ENCODE data around the gene FILIP1L. TPM values are rescaled to one million over a fixed set of nuclear protein-coding genes. Genes with fewer than 3 reads are reported as not detected.

The FILIP1L gene
- polyA plus RNA-seq, 1 of the 3 experiments (the other 2 are of a cell fraction) = 26.8 TPM

DNA sequence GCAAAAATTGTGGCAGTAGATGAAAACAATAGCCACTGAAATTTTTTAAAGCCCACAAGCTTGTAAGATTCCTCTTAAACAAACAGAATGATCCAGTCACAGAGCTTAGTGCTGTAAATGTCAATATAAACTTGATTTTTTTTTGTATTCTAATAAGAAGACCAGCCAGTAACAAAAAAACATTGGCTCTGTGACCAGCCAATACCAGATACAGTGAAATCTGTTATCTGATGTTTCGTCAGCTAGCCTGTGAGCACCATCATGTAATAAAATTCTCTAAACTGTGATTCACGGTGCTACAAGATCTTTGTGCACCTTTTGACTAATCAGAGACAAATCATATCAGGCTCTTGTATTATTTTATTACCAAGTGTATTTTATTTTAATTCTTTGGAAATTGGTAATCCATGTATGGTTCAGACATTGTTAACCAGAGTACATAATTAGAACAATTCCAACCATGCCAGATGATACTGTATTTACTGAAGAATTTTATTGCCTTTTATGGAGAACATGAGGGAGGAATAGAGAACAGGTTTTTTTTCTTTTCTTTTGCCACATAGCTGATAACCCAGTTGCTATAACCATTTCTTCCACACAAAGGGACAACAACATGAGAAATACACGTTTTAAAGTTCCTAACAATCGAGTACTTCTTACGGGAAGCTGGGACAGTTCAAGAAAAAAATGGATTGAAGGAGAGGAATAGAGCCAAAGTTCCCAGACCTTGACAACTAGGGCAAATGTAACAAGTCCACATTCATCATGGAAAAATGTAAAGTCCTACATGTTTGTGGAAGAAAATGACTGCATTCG, 71.9 kb downstream of the FILIP1L start (continued):
- peak; percentile 61; the same call in 1 of the 2 replicates for TF ChIP-seq NFIC (IDR thresholded peaks at IDR 0.05; ENCODE audit: borderline replicate concordance)

DNA sequence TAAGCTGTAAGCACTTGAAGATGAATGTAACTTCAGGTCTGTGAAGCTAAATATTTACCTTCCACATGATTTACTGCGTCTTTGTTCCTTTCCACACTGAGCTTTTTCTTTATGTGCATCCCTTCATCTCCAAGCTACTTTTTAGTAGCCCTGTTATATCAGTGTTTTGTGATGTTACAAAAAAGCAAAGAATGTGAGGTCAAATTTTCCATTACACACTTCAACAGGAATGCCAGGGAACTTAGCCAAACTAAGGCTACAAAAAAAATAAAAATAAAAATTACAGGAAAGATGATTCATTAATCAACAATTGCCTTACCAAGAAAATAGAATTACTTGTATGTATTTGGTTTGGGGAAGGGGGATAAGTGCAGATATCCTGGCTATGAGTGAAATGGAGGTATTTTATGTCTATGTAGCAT, 73.0 kb downstream of the FILIP1L start:
- Histone ChIP-seq H3K79me2 (ENCODE audit: insufficient read depth) (no peaks in the 10 kb centered on the region), H3F3A (replicated peaks; ENCODE audit: insufficient read depth) (peaks cover 31% of the 10 kb centered on the region), H3K4me1 (ENCODE audit: control insufficient read depth in 1 of 2, insufficient read depth in 2 of 2, low read depth in 1 of 2, low read length in 1 of 2) (peaks cover 15 to 23% of the 10 kb centered on the region in 2 experiments), H3K9me2 (no peaks in the 10 kb centered on the region), H3K27me3 (ENCODE audit: insufficient read depth) (no peaks in the 10 kb centered on the region), H3K9me3 (no peaks in the 10 kb centered on the region), H2AFZ (ENCODE audit: low read depth) (peak overlapping the region; percentile 32), H3K4me2 (peak overlapping the region; percentile 67), H3K36me3 (replicated peaks in 1 of 2; ENCODE audit: control insufficient read depth in 1 of 2, insufficient read depth in 2 of 2, low read length in 1 of 2) (no peaks in the 10 kb centered on the region), H3K4me3 (ENCODE audit: low read depth in 2 of 2, low read length in 1 of 2) (peak overlapping the region in 1 of 2 experiments; percentile 38; a peak in 2 of 4 replicates), H3K9ac (peak overlapping the region; percentile 70), H4K20me1 (ENCODE audit: insufficient read depth) (no peaks in the 10 kb centered on the region), H3K27ac (ENCODE audit: low read depth in 2 of 2, low read length in 1 of 2) (peak overlapping the region; percentile 92 to 99)
- ChIA-PET CTCF (interaction anchor here (1.3 kb wide), 1 partner anchor 198 kb away, joined by 5 read pairs; no protein-coding TSS in a partner anchor), POLR2A (no interaction called here)
- DNase-seq = no peak
- WGBS (ENCODE audit: low lambda C conversion rate) = 26% methylated on average over 1 of the region's 1 CpG
- TF ChIP-seq FOXM1 (IDR thresholded peaks at IDR 0.05; ENCODE audit: low read depth) (peak; percentile 70), MXI1 (IDR thresholded peaks at IDR 0.05; ENCODE audit: low read depth, low read length) (no peak), RXRA (IDR thresholded peaks at IDR 0.05; ENCODE audit: borderline replicate concordance, low read depth) (peak; percentile 69; the same call in 1 of the 2 replicates), TEAD4 (IDR thresholded peaks at IDR 0.05; ENCODE audit: borderline replicate concordance, insufficient read depth) (peak; percentile 95), RCOR1 (IDR thresholded peaks at IDR 0.05; ENCODE audit: low read length) (no peak), ELF1 (IDR thresholded peaks at IDR 0.05) (no peak), JUND (IDR thresholded peaks at IDR 0.05) (peak; percentile 97), EP300 (IDR thresholded peaks at IDR 0.05; ENCODE audit: borderline replicate concordance in 1 of 2, low read depth in 1 of 2, low read length in 1 of 2) (peak; percentile 59 to 97), TCF12 (IDR thresholded peaks at IDR 0.05) (peak; percentile 93), CHD2 (IDR thresholded peaks at IDR 0.05; ENCODE audit: low read length, partially characterized antibody) (no peak), POLR2AphosphoS5 (IDR thresholded peaks at IDR 0.05; ENCODE audit: low read depth, low read length) (peak; percentile 68; the same call in 1 of the 2 replicates), SMC3 (IDR thresholded peaks at IDR 0.05; ENCODE audit: low read depth, low read length) (no peak), FOSL2 (IDR thresholded peaks at IDR 0.05; ENCODE audit: borderline replicate concordance, low read depth) (peak; percentile 88; the same call in 1 of the 2 replicates), SIN3A (IDR thresholded peaks at IDR 0.05; ENCODE audit: borderline replicate concordance, low read depth, low read length) (no peak), FOXJ3 (CRISPR knock-in tag; IDR thresholded peaks at IDR 0.05) (no peak), MEF2A (IDR thresholded peaks at IDR 0.05; ENCODE audit: borderline replicate concordance, low read depth) (peak; percentile 76; the same call in 1 of the 2 replicates), RFX5 (IDR thresholded peaks at IDR 0.05; ENCODE audit: low read length) (no peak), YY1 (IDR thresholded peaks at IDR 0.05; ENCODE audit: low read depth) (peak; percentile 66; the same call in 1 of the 2 replicates)
- TF ChIP-seq, protein P1, sequence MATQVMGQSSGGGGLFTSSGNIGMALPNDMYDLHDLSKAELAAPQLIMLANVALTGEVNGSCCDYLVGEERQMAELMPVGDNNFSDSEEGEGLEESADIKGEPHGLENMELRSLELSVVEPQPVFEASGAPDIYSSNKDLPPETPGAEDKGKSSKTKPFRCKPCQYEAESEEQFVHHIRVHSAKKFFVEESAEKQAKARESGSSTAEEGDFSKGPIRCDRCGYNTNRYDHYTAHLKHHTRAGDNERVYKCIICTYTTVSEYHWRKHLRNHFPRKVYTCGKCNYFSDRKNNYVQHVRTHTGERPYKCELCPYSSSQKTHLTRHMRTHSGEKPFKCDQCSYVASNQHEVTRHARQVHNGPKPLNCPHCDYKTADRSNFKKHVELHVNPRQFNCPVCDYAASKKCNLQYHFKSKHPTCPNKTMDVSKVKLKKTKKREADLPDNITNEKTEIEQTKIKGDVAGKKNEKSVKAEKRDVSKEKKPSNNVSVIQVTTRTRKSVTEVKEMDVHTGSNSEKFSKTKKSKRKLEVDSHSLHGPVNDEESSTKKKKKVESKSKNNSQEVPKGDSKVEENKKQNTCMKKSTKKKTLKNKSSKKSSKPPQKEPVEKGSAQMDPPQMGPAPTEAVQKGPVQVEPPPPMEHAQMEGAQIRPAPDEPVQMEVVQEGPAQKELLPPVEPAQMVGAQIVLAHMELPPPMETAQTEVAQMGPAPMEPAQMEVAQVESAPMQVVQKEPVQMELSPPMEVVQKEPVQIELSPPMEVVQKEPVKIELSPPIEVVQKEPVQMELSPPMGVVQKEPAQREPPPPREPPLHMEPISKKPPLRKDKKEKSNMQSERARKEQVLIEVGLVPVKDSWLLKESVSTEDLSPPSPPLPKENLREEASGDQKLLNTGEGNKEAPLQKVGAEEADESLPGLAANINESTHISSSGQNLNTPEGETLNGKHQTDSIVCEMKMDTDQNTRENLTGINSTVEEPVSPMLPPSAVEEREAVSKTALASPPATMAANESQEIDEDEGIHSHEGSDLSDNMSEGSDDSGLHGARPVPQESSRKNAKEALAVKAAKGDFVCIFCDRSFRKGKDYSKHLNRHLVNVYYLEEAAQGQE (IDR thresholded peaks at IDR 0.05; ENCODE audit: low read depth, low read length) = no peak
- TF ChIP-seq, protein P2, sequence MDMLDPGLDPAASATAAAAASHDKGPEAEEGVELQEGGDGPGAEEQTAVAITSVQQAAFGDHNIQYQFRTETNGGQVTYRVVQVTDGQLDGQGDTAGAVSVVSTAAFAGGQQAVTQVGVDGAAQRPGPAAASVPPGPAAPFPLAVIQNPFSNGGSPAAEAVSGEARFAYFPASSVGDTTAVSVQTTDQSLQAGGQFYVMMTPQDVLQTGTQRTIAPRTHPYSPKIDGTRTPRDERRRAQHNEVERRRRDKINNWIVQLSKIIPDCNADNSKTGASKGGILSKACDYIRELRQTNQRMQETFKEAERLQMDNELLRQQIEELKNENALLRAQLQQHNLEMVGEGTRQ (IDR thresholded peaks at IDR 0.05; ENCODE audit: borderline replicate concordance, low read depth, low read length) = no peak
- TF ChIP-seq, protein P3, sequence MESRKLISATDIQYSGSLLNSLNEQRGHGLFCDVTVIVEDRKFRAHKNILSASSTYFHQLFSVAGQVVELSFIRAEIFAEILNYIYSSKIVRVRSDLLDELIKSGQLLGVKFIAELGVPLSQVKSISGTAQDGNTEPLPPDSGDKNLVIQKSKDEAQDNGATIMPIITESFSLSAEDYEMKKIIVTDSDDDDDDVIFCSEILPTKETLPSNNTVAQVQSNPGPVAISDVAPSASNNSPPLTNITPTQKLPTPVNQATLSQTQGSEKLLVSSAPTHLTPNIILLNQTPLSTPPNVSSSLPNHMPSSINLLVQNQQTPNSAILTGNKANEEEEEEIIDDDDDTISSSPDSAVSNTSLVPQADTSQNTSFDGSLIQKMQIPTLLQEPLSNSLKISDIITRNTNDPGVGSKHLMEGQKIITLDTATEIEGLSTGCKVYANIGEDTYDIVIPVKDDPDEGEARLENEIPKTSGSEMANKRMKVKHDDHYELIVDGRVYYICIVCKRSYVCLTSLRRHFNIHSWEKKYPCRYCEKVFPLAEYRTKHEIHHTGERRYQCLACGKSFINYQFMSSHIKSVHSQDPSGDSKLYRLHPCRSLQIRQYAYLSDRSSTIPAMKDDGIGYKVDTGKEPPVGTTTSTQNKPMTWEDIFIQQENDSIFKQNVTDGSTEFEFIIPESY (IDR thresholded peaks at IDR 0.05; ENCODE audit: borderline replicate concordance, low read depth) = peak; percentile 47; the same call in 1 of the 2 replicates
- TF ChIP-seq, protein P4, sequence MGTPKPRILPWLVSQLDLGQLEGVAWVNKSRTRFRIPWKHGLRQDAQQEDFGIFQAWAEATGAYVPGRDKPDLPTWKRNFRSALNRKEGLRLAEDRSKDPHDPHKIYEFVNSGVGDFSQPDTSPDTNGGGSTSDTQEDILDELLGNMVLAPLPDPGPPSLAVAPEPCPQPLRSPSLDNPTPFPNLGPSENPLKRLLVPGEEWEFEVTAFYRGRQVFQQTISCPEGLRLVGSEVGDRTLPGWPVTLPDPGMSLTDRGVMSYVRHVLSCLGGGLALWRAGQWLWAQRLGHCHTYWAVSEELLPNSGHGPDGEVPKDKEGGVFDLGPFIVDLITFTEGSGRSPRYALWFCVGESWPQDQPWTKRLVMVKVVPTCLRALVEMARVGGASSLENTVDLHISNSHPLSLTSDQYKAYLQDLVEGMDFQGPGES (IDR thresholded peaks at IDR 0.05; ENCODE audit: low read depth, low read length) = no peak

All from SK-N-SH (cell line).